IPS-NIHi11 (cell line): ENCODE data around the gene CAMTA1.
A peak's percentile ranks its signal among the peaks of the same experiment; 100 is the strongest.

Experiments used
- DNase-seq: peaks from one replicate; pipeline ENCODE4 v3.0.0; 2012; ENCODE audit warnings: mixed read lengths, low spot score

The CAMTA1 gene

DNA sequence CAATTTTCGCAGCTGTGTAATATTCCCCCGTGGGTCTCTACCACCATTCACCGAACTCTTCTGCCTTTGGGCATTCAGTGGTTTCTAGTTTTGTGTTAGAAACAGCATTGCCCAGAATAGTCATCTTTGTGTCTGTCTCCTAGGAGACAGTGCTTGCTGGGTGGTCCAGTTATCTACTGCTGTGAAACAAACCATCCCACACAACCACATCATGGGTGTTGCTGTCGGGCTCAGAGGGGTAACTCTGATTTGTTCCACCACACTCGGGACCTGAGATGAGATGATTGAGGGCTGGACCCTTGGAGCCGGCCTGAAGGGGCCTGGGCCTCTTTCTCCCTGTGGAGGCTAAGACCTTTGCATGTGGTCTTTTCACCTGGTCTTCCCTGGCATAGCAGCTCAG, 558.6 kb downstream of the CAMTA1 start:
- DNase-seq = no peak

DNA sequence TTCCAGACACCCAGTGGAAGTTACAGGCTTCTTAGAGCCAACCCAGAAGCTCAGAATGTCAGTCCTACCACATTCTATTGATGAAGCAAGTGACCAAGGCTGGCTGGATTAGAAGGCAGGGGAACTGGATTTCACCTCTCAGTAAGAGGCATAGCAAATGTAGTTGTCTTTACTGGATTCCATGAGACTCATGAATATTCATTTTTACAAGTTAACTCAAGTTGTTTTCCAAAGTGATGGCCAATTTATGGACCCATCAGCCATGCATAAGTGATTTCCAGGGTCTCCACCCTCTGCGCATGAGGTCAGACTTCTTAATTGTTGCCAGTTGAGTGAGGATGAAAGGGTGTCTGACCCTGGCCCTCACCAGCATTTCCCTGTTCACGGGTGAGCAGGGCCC, 559.0 kb downstream of the CAMTA1 start:
- DNase-seq = no peak

DNA sequence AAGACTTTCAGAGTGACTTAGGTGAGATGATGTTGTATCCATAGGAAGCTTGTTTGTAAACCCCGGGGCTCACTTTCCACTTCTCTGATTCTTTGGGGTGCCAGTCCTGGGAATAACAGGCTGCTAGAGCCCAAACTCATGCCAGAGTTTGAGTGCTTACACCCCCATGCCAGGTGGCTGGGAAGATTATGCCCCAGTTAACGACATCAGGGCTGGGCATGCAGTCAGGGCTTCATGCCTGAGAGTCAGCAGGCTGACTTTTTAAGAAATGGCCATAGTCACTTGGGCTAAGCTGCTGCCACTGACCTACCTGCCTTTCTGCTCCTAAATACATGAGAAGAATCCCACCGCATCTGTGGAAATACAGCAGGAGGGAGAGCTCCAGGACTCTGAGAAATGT, 560.3 kb downstream of the CAMTA1 start:
- DNase-seq = no peak

- DNase-seq = peak; percentile 36
Measured at GRCh38 chr1:7346070-7346596, 560.9 kb downstream of the CAMTA1 start.

GRCh38 chr1:7346600-7347570, 561.6 kb downstream of the CAMTA1 start:
- no peak for DNase-seq

- no peak for DNase-seq
Measured at GRCh38 chr1:7348073-7348472, 562.8 kb downstream of the CAMTA1 start.

- DNase-seq = no peak
Measured at GRCh38 chr1:7348580-7348979, 563.3 kb downstream of the CAMTA1 start.

- DNase-seq = no peak
Measured at GRCh38 chr1:7350804-7351203, 565.5 kb downstream of the CAMTA1 start.

- no peak for DNase-seq
Measured at GRCh38 chr1:7351649-7352048, 566.4 kb downstream of the CAMTA1 start.

DNA sequence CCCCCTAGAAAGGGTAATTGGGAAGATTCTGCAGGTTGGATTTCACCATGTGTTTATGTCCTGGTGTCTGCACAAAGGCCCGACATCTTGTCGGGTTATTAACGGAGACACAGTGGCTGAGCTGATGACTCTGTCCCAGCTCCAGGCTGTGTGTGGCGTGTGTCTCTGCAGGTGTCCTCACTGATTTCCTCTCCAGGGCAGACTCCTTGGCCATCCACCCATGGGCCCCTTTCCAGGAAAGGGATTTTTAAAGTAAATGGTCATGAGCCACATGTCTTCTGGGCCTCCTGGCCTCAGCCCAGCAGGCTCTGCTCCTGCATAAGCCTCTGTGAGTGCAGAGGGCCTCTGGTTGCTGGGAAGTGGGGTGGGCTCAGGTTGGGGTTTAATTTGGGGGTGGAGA, 567.1 kb downstream of the CAMTA1 start:
- no peak for DNase-seq

- DNase-seq = no peak
Measured at GRCh38 chr1:7352974-7353373, 567.7 kb downstream of the CAMTA1 start.

DNA sequence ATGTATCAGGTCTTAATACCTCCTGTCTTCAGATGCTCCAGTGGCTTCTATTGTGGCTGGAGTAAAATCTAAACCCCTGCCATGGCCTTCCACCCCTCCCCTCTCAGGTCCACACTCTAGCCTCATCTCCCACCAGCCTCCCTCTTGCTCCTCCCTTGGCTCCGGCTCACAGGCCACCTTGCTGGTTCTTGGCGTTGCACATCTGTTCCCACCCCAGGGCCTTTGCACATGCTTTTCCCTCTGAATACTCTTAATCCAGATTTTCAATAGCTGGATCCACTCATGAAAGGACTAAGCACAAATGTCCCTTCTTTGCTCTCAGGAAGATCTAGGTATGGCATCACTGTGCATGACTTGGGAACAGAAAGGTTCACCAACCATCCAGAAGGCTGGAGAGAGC, 570.4 kb downstream of the CAMTA1 start:
- no peak for DNase-seq

DNA sequence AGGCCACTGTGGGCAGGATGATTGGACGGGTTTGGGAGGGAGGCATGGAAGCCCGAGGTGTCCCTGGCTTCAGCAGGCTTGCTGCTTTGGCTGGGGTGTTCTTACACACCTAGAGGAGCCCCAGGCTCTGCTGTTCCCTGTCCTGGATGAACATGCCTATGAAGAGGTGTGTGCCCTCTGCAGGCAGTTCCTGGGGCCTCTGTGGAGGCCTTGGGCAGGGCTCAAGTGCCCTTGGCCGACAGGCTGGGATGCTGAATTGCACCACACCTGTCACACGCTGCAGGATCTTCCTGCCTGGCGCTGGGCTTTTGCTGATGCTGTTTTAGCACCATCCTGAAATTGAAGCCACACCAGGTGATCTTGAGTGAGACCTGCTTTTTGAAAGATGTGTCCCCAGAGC, 570.8 kb downstream of the CAMTA1 start:
- DNase-seq = no peak

GRCh38 chr1:7358425-7358824, 573.2 kb downstream of the CAMTA1 start:
- DNase-seq = no peak

- DNase-seq = no peak
Measured at GRCh38 chr1:7360526-7360925, 575.3 kb downstream of the CAMTA1 start.

DNA sequence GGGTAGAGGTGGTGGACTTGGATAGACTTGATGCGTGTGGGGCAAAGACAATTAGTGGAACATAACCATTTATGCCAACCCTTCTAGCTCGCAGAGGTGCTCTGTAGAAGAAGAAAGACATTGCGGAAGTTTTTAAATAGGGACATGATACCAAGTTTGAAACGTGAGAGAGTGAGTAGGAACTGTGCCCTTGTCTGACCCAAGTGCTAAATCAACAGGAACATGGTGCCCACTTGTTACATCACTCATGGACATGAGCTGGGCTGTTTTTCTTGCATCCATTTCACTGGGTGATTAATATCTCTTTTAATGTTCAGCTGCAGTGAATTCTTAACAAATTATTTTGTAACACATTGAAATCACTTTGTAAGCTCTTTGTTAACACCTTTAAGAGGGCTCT, 577.7 kb downstream of the CAMTA1 start:
- no peak for DNase-seq

- no peak for DNase-seq
Measured at GRCh38 chr1:7363450-7363849, 578.2 kb downstream of the CAMTA1 start.

DNA sequence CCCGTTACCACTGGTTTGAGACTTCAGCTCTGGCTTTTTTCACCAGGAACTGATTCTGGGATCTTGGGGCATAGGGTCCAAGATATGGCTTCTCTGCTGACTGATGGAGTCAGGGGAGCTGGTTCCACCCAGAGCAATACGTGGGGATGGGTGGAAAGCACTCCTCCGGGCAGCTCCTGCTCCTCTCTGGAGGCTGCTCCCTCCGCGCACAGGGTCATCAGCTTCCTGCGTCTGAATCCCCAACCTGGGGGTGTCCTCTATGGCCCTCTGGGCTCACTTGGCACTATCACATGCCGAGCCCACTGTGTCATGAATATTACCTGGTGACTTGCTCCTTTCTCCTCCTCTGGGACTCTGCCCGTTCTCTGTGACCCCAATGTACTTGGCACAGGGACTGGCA, 580.5 kb downstream of the CAMTA1 start:
- no peak for DNase-seq

- no peak for DNase-seq
Measured at GRCh38 chr1:7366286-7366954, 581.2 kb downstream of the CAMTA1 start.

GRCh38 chr1:7366955-7367665, 581.9 kb downstream of the CAMTA1 start:
- no peak for DNase-seq

GRCh38 chr1:7369866-7370265, 584.6 kb downstream of the CAMTA1 start:
- no peak for DNase-seq

GRCh38 chr1:7371926-7372325, 586.7 kb downstream of the CAMTA1 start:
- no peak for DNase-seq
